Upper lobe of left lung (tissue), 4 donors: ENCODE results near the gene SIK2.

Experiments used
- EP300 ChIP-seq, 4 donors: sonication (generic); formaldehyde crosslinking; IDR thresholded peaks; one replicate each; pipeline ENCODE4 v1.5.1; 2017; ENCODE audit warnings: antibody characterized with exemption in 4 of 4, control low read depth in 2 of 4
- POLR2A ChIP-seq, 4 donors: fragments of 450-650 bp; IDR thresholded peaks; one replicate each; pipeline ENCODE4 v1.5.1; 2016 to 2017; ENCODE audit warnings: antibody characterized with exemption in 4 of 4, mild to moderate bottlenecking in 2 of 4
- POLR2AphosphoS5 ChIP-seq, 2 donors: sonication (generic); formaldehyde crosslinking; IDR thresholded peaks; one replicate each; pipeline ENCODE4 v1.5.1; 2017; ENCODE audit warnings: antibody characterized with exemption in 2 of 2
- TF ChIP-seq, protein P1 (sequence below), 6 experiments: fragments of 450-650 bp in 4 of 6; fragments of 200-600 bp in 2 of 6; sonication (generic) in 2 of 6; IDR thresholded peaks; one replicate each; pipeline ENCODE4 v1.5.1; 2016 to 2019; ENCODE audit warnings: antibody characterized with exemption in 6 of 6

DNA sequence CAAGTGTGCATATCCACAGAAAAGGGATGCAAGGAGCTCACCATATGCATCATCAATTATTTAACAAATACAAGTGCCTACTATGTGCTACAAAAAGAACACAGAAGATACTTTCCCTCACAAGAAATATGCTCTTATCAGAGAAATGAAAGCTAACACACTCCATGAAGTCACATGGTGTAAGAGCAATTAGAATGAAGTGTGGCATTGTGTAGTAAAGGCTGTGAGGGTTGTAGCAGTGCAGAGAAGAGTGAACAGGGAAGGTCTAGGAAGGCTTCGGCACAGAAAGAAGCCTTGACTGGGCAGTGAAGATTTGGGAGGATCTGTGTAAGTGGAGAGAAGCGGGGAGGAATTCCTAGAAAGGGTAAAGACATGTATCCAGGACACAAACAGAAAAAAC lies 141.5 kb downstream of the SIK2 start:
- TF ChIP-seq, protein P1, sequence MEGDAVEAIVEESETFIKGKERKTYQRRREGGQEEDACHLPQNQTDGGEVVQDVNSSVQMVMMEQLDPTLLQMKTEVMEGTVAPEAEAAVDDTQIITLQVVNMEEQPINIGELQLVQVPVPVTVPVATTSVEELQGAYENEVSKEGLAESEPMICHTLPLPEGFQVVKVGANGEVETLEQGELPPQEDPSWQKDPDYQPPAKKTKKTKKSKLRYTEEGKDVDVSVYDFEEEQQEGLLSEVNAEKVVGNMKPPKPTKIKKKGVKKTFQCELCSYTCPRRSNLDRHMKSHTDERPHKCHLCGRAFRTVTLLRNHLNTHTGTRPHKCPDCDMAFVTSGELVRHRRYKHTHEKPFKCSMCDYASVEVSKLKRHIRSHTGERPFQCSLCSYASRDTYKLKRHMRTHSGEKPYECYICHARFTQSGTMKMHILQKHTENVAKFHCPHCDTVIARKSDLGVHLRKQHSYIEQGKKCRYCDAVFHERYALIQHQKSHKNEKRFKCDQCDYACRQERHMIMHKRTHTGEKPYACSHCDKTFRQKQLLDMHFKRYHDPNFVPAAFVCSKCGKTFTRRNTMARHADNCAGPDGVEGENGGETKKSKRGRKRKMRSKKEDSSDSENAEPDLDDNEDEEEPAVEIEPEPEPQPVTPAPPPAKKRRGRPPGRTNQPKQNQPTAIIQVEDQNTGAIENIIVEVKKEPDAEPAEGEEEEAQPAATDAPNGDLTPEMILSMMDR (IDR thresholded peaks at IDR 0.05) = no peak
- TF ChIP-seq POLR2AphosphoS5 (IDR thresholded peaks at IDR 0.05) (no peak), POLR2A (IDR thresholded peaks at IDR 0.05) (no peak), EP300 (IDR thresholded peaks at IDR 0.05) (no peak)
